Measurements from ENCODE around the gene RASGRF1. TPM values are rescaled to one million over a fixed set of nuclear protein-coding genes. Genes with fewer than 3 reads are reported as not detected.

Gene RASGRF1
- total RNA-seq, 1 donor from 2014 or later = under 0.01 TPM

GRCh38 chr15:78990278-78990677 is 100.3 kb downstream of the RASGRF1 start:
- no peaks in the 10 kb centered on the region for H3K36me3 ChIP-seq (ENCODE audit: control insufficient read depth, insufficient read depth, low read length)
- no peak for FAIRE-seq

GRCh38 chr15:78989701-78990240 is 100.8 kb downstream of the RASGRF1 start:
- Histone ChIP-seq H3K27me3 (ENCODE audit: control insufficient read depth, insufficient read depth, low read length) (no peaks in the 10 kb centered on the region), H3K4me3 (ENCODE audit: low read depth, low read length) (no peak overlapping the region), H3K36me3 (ENCODE audit: control insufficient read depth, insufficient read depth, low read length) (no peaks in the 10 kb centered on the region)
- no peak for DNase-seq (ENCODE audit: low read depth)
- no peak for FAIRE-seq
- no peak for TF ChIP-seq CTCF (IDR thresholded peaks at IDR 0.05; ENCODE audit: insufficient read depth, low read length, severe bottlenecking)

More at GRCh38 chr15:78990278-78990677, 100.3 kb downstream of the RASGRF1 start:
- no peak for DNase-seq (ENCODE audit: low read depth)
- no peak for TF ChIP-seq CTCF (IDR thresholded peaks at IDR 0.05; ENCODE audit: insufficient read depth, low read length, severe bottlenecking)
- Histone ChIP-seq H3K27me3 (ENCODE audit: control insufficient read depth, insufficient read depth, low read length) (no peaks in the 10 kb centered on the region), H3K4me3 (ENCODE audit: low read depth, low read length) (no peak overlapping the region)

GRCh38 chr15:78988361-78988911 is 102.1 kb downstream of the RASGRF1 start:
- TF ChIP-seq CTCF (IDR thresholded peaks at IDR 0.05; ENCODE audit: insufficient read depth, low read length, severe bottlenecking) = no peak
- peak; percentile 32 for FAIRE-seq

GRCh38 chr15:78987556-78988360 is 102.8 kb downstream of the RASGRF1 start:
- no peak for TF ChIP-seq CTCF (IDR thresholded peaks at IDR 0.05; ENCODE audit: insufficient read depth, low read length, severe bottlenecking)
- Histone ChIP-seq H3K36me3 (ENCODE audit: control insufficient read depth, insufficient read depth, low read length) (no peaks in the 10 kb centered on the region), H3K4me3 (ENCODE audit: low read depth, low read length) (no peak overlapping the region), H3K27me3 (ENCODE audit: control insufficient read depth, insufficient read depth, low read length) (no peaks in the 10 kb centered on the region)
- DNase-seq (ENCODE audit: low read depth) (peak; percentile 27), FAIRE-seq (peak; percentile 18)

More at GRCh38 chr15:78988361-78988911, 102.1 kb downstream of the RASGRF1 start:
- Histone ChIP-seq H3K36me3 (ENCODE audit: control insufficient read depth, insufficient read depth, low read length) (no peaks in the 10 kb centered on the region), H3K27me3 (ENCODE audit: control insufficient read depth, insufficient read depth, low read length) (no peaks in the 10 kb centered on the region), H3K4me3 (ENCODE audit: low read depth, low read length) (no peak overlapping the region)
- DNase-seq (ENCODE audit: low read depth) = peak; percentile 99

GRCh38 chr15:78985859-78986475 is 104.6 kb downstream of the RASGRF1 start:
- DNase-seq (ENCODE audit: low read depth) = no peak
- Histone ChIP-seq H3K4me3 (ENCODE audit: low read depth, low read length) (no peak overlapping the region), H3K27me3 (ENCODE audit: control insufficient read depth, insufficient read depth, low read length) (no peaks in the 10 kb centered on the region), H3K36me3 (ENCODE audit: control insufficient read depth, insufficient read depth, low read length) (no peaks in the 10 kb centered on the region)
- no peak for FAIRE-seq
- no peak for TF ChIP-seq CTCF (IDR thresholded peaks at IDR 0.05; ENCODE audit: insufficient read depth, low read length, severe bottlenecking)

Data from bronchial epithelial cell (primary cell).